K562 (cell line): ENCODE results near the gene SON.

Source experiments
- BHLHE40 ChIP-seq: IDR thresholded peaks from 2 replicates; pipeline ENCODE4 v1.6.1; 2011; ENCODE audit warnings: low read length, improper control_type of control experiment
- CBX5 ChIP-seq: IDR thresholded peaks from 2 replicates; pipeline ENCODE4 v1.6.1; 2014; ENCODE audit warnings: low read depth, borderline replicate concordance
- EZH2 ChIP-seq: IDR thresholded peaks from 2 replicates; pipeline ENCODE4 v1.6.1; 2012; ENCODE audit warnings: low read depth, mild to moderate bottlenecking, inconsistent platforms, low read length, borderline replicate concordance
- POLR2AphosphoS5 ChIP-seq: IDR thresholded peaks from 2 replicates; pipeline ENCODE4 v1.6.1; 2011; ENCODE audit warnings: mild to moderate bottlenecking, low read depth, low read length, moderate library complexity; ENCODE audit not compliant: control insufficient read depth, insufficient read depth
- TGIF2 ChIP-seq: sonication (generic); formaldehyde crosslinking; IDR thresholded peaks from 2 replicates; pipeline ENCODE4 v1.8.1; 2022; ENCODE audit warnings: mild to moderate bottlenecking, missing genetic modification reagents, moderate library complexity
- ZNF24 ChIP-seq: fragments of 450-650 bp; IDR thresholded peaks from 2 replicates; pipeline ENCODE4 v1.6.1; 2016
- TF ChIP-seq, protein P1 (sequence below): fragments of 250-450 bp; sonication (Bioruptor Pico); IDR thresholded peaks from 2 replicates; pipeline ENCODE4 v1.4.0; 2020; ENCODE audit warnings: mild to moderate bottlenecking
- TF ChIP-seq, protein P2 (sequence below): sonication (generic); formaldehyde crosslinking; IDR thresholded peaks from 2 replicates; pipeline ENCODE4 v1.9.0; 2022; ENCODE audit warnings: mild to moderate bottlenecking, missing genetic modification reagents
- TF ChIP-seq, protein P3 (sequence below): fragments of 450-650 bp; formaldehyde crosslinking; IDR thresholded peaks from 2 replicates; pipeline ENCODE4 v1.4.0; 2022; ENCODE audit warnings: missing genetic modification characterization
- TF ChIP-seq, protein P4 (sequence below), 2 experiments: IDR thresholded peaks in 1 of 2; conservative IDR thresholded peaks in 1 of 2; 2 replicates each; pipeline ENCODE4 v1.6.1; 2016; ENCODE audit warnings: low read depth in 2 of 2, mild to moderate bottlenecking in 1 of 2, missing compliant biosample characterization in 1 of 2, missing genetic modification characterization in 1 of 2, moderate library complexity in 1 of 2

DNA sequence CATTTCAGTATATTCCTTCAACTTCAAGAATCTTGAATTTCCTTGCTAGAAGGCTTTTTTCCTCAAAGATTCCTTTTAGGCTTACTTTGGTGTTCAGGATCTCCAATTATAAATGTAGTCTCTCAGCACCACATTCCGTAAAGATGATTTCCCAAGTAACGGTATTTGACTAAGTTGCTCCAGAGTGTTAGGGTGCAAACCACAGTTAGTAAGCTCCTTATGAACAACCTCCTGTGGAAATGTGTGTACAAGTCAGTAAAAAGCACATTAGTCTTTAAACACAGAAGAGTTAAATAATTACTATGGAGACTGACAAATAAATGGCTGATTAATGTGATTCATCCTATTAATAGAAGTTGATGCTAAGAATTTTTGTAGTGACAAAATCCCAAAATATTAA, 35.4 kb downstream of the SON start:
- TF ChIP-seq, protein P1, sequence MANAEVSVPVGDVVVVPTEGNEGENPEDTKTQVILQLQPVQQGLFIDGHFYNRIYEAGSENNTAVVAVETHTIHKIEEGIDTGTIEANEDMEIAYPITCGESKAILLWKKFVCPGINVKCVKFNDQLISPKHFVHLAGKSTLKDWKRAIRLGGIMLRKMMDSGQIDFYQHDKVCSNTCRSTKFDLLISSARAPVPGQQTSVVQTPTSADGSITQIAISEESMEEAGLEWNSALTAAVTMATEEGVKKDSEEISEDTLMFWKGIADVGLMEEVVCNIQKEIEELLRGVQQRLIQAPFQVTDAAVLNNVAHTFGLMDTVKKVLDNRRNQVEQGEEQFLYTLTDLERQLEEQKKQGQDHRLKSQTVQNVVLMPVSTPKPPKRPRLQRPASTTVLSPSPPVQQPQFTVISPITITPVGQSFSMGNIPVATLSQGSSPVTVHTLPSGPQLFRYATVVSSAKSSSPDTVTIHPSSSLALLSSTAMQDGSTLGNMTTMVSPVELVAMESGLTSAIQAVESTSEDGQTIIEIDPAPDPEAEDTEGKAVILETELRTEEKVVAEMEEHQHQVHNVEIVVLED (CRISPR knock-in tag) = no peak
- TF ChIP-seq TGIF2 (CRISPR knock-in tag) (no peak), CBX5 (no peak), BHLHE40 (no peak), POLR2AphosphoS5 (no peak; the same call in 1 of the 2 replicates), ZNF24 (no peak), EZH2 (no peak)
- TF ChIP-seq, protein P2, sequence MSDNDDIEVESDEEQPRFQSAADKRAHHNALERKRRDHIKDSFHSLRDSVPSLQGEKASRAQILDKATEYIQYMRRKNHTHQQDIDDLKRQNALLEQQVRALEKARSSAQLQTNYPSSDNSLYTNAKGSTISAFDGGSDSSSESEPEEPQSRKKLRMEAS = no peak
- TF ChIP-seq, protein P3, sequence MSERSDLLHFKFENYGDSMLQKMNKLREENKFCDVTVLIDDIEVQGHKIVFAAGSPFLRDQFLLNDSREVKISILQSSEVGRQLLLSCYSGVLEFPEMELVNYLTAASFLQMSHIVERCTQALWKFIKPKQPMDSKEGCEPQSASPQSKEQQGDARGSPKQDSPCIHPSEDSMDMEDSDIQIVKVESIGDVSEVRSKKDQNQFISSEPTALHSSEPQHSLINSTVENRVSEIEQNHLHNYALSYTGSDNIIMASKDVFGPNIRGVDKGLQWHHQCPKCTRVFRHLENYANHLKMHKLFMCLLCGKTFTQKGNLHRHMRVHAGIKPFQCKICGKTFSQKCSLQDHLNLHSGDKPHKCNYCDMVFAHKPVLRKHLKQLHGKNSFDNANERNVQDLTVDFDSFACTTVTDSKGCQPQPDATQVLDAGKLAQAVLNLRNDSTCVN = no peak
- TF ChIP-seq, protein P4, sequence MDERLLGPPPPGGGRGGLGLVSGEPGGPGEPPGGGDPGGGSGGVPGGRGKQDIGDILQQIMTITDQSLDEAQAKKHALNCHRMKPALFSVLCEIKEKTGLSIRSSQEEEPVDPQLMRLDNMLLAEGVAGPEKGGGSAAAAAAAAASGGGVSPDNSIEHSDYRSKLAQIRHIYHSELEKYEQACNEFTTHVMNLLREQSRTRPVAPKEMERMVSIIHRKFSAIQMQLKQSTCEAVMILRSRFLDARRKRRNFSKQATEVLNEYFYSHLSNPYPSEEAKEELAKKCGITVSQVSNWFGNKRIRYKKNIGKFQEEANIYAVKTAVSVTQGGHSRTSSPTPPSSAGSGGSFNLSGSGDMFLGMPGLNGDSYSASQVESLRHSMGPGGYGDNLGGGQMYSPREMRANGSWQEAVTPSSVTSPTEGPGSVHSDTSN (CRISPR knock-in tag; IDR thresholded peaks at IDR 0.05; ENCODE audit: low read depth) = no peak
- TF ChIP-seq, protein P4 (tag; conservative IDR thresholded peaks at IDR 0.05; ENCODE audit: low read depth) = no peak
